ENCODE results near the gene OR5K2. TPM values are rescaled to one million over a fixed set of nuclear protein-coding genes. Genes with fewer than 3 reads are reported as not detected.

Gene OR5K2
- total and polyA plus RNA-seq, 2 of the 4 experiments (the other 2 are of a cell fraction): not detected

- no peak overlapping the region for H3K27ac ChIP-seq (ENCODE audit: insufficient read depth, low read length)
- H3K27me3 ChIP-seq (ENCODE audit: control insufficient read depth, insufficient read depth, low read length): no peaks in the 10 kb centered on the region
- no peak overlapping the region for H2AK9ac ChIP-seq (replicated peaks; ENCODE audit: low read depth, low read length, poor library complexity)
- H3K36me3 ChIP-seq (ENCODE audit: control insufficient read depth, insufficient read depth, low read length): no peaks in the 10 kb centered on the region
- no peak overlapping the region for H4K91ac ChIP-seq (ENCODE audit: insufficient read depth, low read depth, low read length)
- no peak overlapping the region for H3K4me3 ChIP-seq (ENCODE audit: insufficient read depth, low read depth, low read length)
- no peaks in the 10 kb centered on the region for H3K4me1 ChIP-seq (ENCODE audit: control insufficient read depth, insufficient read depth, low read length)
- no peak overlapping the region for H3K56ac ChIP-seq (ENCODE audit: extremely low read depth, insufficient read depth, low read length)
- DNase-seq: no peak
- ChIA-PET CTCF (no interaction called here), POLR2A (ENCODE audit: unreplicated experiment) (no interaction called here)
- no peak for TF ChIP-seq POLR2A (IDR thresholded peaks at IDR 0.05; ENCODE audit: low read depth, low read length)
- TF ChIP-seq MAZ (IDR thresholded peaks at IDR 0.05; ENCODE audit: borderline replicate concordance, low read depth, low read length): no peak
- no peak for TF ChIP-seq SMC3 (IDR thresholded peaks at IDR 0.05; ENCODE audit: low read depth, low read length)
- TF ChIP-seq MXI1 (IDR thresholded peaks at IDR 0.05; ENCODE audit: borderline replicate concordance, low read depth, low read length): no peak
- TF ChIP-seq NFE2L2 (IDR thresholded peaks at IDR 0.05; ENCODE audit: low read depth, low read length): no peak
- TF ChIP-seq CHD1 (IDR thresholded peaks at IDR 0.05; ENCODE audit: low read depth, low read length): no peak
- no peak for TF ChIP-seq CEBPB (IDR thresholded peaks at IDR 0.05; ENCODE audit: low read depth, low read length)
- no peak for TF ChIP-seq RFX5 (IDR thresholded peaks at IDR 0.05; ENCODE audit: low read depth, low read length)
- no peak for TF ChIP-seq ELK1 (IDR thresholded peaks at IDR 0.05; ENCODE audit: borderline replicate concordance, low read depth, low read length)
- no peak overlapping the region for H4K8ac ChIP-seq (ENCODE audit: low read depth in 2 of 2, low read length in 2 of 2)
- dilution Hi-C loops (cut with HindIII; ENCODE audit: low sequenced_read_pairs, unreplicated experiment) (no loop called here), intact Hi-C loops (cut with micrococcal nuclease) (no loop called here), in situ Hi-C loops (cut with MboI; ENCODE audit: low sequenced_read_pairs) (loop anchor here (25.0 kb wide), 1 partner anchor 95 kb away; the partner anchor contains the start of gene OR5K4)
- no peak overlapping the region for H2BK20ac ChIP-seq (ENCODE audit: low read depth, low read length)
- no peak overlapping the region for H3K23ac ChIP-seq (ENCODE audit: low read depth, low read length)
- no peak overlapping the region for H3K4me2 ChIP-seq (ENCODE audit: low read depth, low read length)
- H3K4ac ChIP-seq (ENCODE audit: low read depth, low read length): no peak overlapping the region
- no peak overlapping the region for H2BK5ac ChIP-seq (ENCODE audit: low read depth, low read length, poor library complexity, severe bottlenecking)
- H3K9me1 ChIP-seq (ENCODE audit: insufficient read depth, low read length): no peaks in the 10 kb centered on the region
- H3K79me1 ChIP-seq (ENCODE audit: low read depth in 1 of 2, low read length in 2 of 2): no peaks in the 10 kb centered on the region
- H2BK15ac ChIP-seq (ENCODE audit: low read depth, low read length): no peak overlapping the region
- H4K5ac ChIP-seq (ENCODE audit: low read depth, low read length): no peak overlapping the region
- no peak overlapping the region for H2BK120ac ChIP-seq (ENCODE audit: low read depth, low read length)
- H3K9me3 ChIP-seq (ENCODE audit: control insufficient read depth, insufficient read depth, low read length): no peaks in the 10 kb centered on the region
- H2AFZ ChIP-seq (replicated peaks; ENCODE audit: low read length, poor library complexity): no peak overlapping the region
- no peaks in the 10 kb centered on the region for H4K20me1 ChIP-seq (ENCODE audit: insufficient read depth, low read length)
- no peak overlapping the region for H3K9ac ChIP-seq (ENCODE audit: low read depth, low read length)
- no CpG with 5 or more reads among the region's 2 CpGs for WGBS, 2 experiments (ENCODE audit: extremely low coverage in 2 of 2, insufficient read length in 1 of 2)
- no peak for ATAC-seq (ENCODE audit: low read depth)
- no peak overlapping the region for H3K14ac ChIP-seq (replicated peaks; ENCODE audit: low read depth, low read length)
- no peak overlapping the region for H3K18ac ChIP-seq (ENCODE audit: low read depth, low read length)
- BruUV-seq (replicated peaks): no TSS peak
- H2AK5ac ChIP-seq (ENCODE audit: low read depth, low read length): no peak overlapping the region
Observed at GRCh38 chr3:98457543-98457942, 39.9 kb upstream of the OR5K2 start.
